Mucosa of rectum (tissue), 2 donors: ENCODE results near the gene CFB.

Experiments used
- H3K27ac ChIP-seq, 2 donors: one replicate each; pipeline ENCODE4 v1.7.0; 2013; ENCODE audit warnings: inconsistent platforms in 2 of 2, low read depth in 2 of 2, low read length in 2 of 2
- H3K27me3 ChIP-seq, 2 donors: one replicate each; pipeline ENCODE4 v1.7.0; 2013; ENCODE audit warnings: low read length in 2 of 2; ENCODE audit not compliant: control insufficient read depth in 2 of 2, insufficient read depth in 2 of 2
- H3K36me3 ChIP-seq, 2 donors: one replicate each; pipeline ENCODE4 v1.7.0; 2013; ENCODE audit warnings: low read length in 2 of 2; ENCODE audit not compliant: control insufficient read depth in 2 of 2, insufficient read depth in 2 of 2
- H3K4me1 ChIP-seq, 2 donors: one replicate each; pipeline ENCODE4 v1.7.0; 2013; ENCODE audit warnings: low read length in 2 of 2, mild to moderate bottlenecking in 1 of 2; ENCODE audit not compliant: control insufficient read depth in 2 of 2, insufficient read depth in 2 of 2
- H3K4me3 ChIP-seq, 2 donors: one replicate each; pipeline ENCODE4 v1.7.0; 2013; ENCODE audit warnings: low read length in 2 of 2
- H3K9ac ChIP-seq, 2 donors: one replicate each; pipeline ENCODE4 v1.7.0; 2013; ENCODE audit warnings: low read length in 2 of 2, low read depth in 1 of 2, mild to moderate bottlenecking in 1 of 2
- H3K9me3 ChIP-seq, 2 donors: one replicate each; pipeline ENCODE4 v1.7.0; 2013; ENCODE audit warnings: low read length in 2 of 2; ENCODE audit not compliant: control insufficient read depth in 2 of 2
- donor health status: healthy.
- donor health status: Normal muscosa, but diverticular disease.

CFB gene

DNA sequence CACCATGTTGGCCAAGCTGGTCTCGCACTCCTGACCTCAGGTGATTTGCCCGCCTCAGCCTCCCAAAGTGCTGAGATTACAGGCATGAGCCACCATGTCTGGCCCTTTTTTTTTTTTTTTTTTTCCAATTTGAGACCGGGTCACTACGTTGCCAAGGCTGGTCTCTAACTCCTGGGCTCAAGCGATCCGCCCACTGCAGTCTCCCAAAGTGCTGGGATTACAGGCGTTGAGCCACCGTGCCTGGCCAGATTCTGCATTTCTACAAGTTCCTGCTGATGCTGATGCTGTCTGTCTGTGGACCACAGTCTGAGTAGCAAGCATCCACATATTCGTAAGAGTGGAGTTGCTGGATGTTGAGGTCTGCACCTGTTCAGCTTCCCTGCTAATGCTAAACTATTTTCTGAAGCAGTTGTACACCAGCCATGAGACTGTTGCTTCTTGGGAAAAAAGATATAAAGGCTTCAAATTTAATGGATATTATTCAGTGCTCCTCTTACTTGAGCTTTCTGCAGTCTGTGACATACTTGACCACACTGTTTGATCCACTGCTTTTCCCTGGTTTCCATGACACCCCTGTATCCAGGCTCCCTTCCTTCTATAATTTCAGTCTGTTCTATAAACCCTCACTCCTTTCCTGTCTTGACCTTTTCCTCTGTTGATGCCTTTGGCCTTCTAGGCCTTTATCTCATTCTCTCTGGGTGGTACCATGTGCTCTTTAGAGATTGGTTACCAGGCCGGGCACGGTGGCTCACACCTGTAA, 33.9 kb upstream of the CFB start:
- no peak overlapping the region for H3K27ac ChIP-seq

DNA sequence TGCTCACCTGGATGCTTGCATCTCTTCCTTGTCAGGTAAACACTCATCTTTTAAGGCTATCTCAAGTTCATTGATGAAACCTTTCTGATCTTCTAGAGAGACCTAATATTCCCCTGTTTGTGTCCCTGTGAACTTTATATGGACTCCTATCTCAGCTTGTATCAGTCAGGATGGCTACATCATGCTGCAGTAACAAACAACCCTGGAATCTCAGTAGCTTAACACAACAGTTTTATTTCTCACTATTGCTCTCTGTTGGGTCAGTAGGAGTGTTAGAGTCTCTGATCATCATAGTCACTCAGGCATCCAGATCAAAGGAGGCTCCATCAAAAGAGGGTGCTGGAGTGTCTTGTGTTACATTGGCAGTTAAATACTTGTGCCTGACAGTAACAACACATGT, 30.5 kb upstream of the CFB start:
- H3K27ac ChIP-seq = no peak overlapping the region
- no peak overlapping the region for H3K9ac ChIP-seq
- H3K4me1 ChIP-seq = no peaks in the 10 kb centered on the region
- no peaks in the 10 kb centered on the region for H3K9me3 ChIP-seq
- no peaks in the 10 kb centered on the region for H3K36me3 ChIP-seq
- no peak overlapping the region for H3K4me3 ChIP-seq
- no peaks in the 10 kb centered on the region for H3K27me3 ChIP-seq

More for the DNA sequence above, 33.9 kb upstream of the CFB start:
- Histone ChIP-seq H3K9ac (no peak overlapping the region), H3K4me1 (no peaks in the 10 kb centered on the region), H3K9me3 (no peaks in the 10 kb centered on the region), H3K27me3 (no peaks in the 10 kb centered on the region), H3K4me3 (no peak overlapping the region), H3K36me3 (no peaks in the 10 kb centered on the region)

DNA sequence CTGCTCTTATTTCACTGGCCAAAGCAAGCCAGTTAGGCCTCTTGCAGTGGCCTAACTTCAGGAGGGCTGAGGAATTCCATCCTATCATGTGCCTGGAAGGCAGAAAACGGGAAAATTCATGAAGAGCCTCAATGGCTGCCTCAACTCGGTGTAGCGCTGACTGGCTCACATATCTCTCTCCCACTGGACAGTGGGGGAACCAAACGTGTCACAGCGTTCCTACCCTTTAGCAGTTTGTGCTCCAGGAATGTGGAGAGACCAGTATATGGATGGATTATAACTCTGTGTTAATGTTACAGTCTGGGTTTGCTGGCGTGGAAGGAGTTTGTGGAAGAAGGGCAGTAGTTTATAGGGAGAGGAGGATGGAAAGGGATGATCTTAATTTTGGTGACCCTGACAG, 30.1 kb upstream of the CFB start:
- no peaks in the 10 kb centered on the region for H3K27me3 ChIP-seq
- no peak overlapping the region for H3K27ac ChIP-seq
- no peaks in the 10 kb centered on the region for H3K4me1 ChIP-seq
- H3K9me3 ChIP-seq = no peaks in the 10 kb centered on the region
- H3K9ac ChIP-seq = no peak overlapping the region
- no peak overlapping the region for H3K4me3 ChIP-seq
- no peaks in the 10 kb centered on the region for H3K36me3 ChIP-seq

DNA sequence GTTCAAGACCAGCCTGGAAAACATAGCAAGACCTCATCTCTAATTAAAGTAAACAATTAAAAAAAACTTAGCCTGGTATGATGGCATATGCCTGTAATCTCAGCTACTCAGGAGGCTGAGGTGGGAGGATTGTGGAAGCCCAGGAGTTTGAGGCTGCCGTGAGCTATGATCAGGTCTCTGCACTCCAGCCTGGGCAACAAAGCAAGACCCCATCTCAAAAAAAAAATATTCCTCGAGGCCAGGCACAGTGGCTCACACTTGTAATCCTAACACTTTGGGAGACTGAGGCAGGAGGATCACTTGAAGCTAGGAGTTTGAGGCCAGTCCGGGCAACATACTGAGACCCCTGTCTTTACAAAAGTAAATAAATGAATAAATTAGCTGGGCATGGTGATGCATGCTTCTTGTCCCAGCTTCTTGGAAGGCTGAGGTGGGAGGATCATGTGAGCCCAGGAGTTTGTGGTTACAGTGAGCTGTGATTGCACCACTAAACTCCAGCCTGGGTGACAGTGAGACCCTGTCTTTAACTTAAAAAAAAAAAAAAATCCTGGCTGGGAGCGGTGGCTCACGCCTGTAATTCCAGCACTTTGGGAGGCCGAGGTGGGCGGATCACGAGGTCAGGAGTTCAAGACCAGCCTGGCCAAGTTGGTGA, 27.7 kb upstream of the CFB start:
- H3K27me3 ChIP-seq = no peaks in the 10 kb centered on the region
- H3K9ac ChIP-seq = no peak overlapping the region
- no peaks in the 10 kb centered on the region for H3K9me3 ChIP-seq
- no peaks in the 10 kb centered on the region for H3K36me3 ChIP-seq
- H3K27ac ChIP-seq = no peak overlapping the region
- H3K4me1 ChIP-seq = no peaks in the 10 kb centered on the region
- H3K4me3 ChIP-seq = no peak overlapping the region

DNA sequence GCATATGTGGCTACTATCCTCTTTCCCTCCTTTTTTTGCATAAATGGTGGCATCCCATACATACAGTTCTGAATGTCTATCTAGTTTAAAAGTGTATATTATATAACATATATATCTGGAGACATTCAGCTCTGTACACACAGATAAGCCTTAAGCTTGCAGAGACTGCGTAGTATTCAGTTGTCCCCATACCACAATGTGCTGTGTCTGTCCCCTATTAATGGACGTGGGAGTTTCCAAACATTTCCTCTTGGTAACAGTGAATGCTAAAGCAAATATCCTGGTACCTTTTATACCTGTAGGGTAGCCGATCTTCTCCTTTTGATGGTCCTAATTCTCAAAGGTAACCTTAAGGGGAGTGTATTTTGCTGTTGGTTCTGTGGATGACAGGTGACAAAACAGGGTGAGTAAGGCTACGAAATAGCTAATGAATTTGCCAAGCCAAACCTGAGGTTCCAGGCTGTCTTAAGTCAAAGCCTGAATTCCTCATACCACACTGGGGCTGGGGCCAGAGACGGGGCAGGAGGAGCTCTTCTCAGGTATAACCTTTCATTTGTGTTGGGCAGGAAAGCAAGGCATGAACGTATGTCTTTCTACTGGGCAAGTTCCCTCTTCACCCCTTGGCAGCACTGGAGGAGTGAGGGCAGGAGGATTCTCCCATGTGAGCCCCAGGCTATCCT, 26.1 kb upstream of the CFB start:
- Histone ChIP-seq H3K27me3 (no peaks in the 10 kb centered on the region), H3K36me3 (no peaks in the 10 kb centered on the region), H3K27ac (no peak overlapping the region)

DNA sequence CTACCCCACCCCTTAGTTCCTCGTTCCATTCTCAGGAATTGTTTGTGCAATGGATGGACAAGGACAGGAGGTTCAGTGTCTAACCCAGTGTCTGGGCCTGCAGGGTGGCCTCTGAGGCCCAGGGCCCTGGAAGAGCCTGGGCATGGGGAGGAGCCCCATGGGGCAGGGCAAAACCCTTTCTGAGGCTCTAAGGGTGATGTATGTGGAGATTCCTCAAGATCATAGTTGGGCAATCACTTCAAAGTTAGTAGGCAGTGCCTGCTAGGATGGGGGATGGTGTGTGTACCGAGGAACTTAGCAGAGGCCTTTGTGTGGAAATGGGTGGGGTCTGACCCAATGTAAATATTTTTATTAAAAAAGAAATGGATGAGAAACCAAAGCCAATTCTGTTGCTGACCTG, 25.1 kb upstream of the CFB start:
- H3K9ac ChIP-seq = no peak overlapping the region
- no peaks in the 10 kb centered on the region for H3K36me3 ChIP-seq
- no peak overlapping the region for H3K27ac ChIP-seq
- no peak overlapping the region for H3K4me3 ChIP-seq
- H3K4me1 ChIP-seq = no peaks in the 10 kb centered on the region
- no peaks in the 10 kb centered on the region for H3K27me3 ChIP-seq
- no peaks in the 10 kb centered on the region for H3K9me3 ChIP-seq

More for the DNA sequence above, 26.1 kb upstream of the CFB start:
- H3K9ac ChIP-seq = no peak overlapping the region
- no peaks in the 10 kb centered on the region for H3K9me3 ChIP-seq
- no peak overlapping the region for H3K4me3 ChIP-seq
- no peaks in the 10 kb centered on the region for H3K4me1 ChIP-seq

DNA sequence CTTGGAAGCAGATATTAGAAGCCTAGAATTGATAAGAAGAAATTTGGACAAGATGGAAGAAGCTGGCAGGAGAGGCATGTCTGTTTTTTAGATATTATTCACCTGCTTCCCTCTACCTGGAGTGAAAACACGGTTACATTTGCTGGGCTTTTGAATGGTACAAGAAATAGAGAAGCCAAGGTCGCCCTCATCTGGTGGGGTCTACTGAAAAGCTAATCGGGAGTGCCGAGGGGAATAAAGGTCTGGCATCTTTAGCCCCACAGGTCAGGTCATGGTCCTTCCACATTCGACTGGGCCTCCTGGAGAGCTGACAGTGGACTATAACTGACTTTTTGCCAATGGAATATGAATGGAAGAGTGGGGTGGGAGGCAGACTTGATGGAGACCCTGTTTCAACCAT, 23.0 kb upstream of the CFB start:
- H3K27ac ChIP-seq = no peak overlapping the region
- H3K9me3 ChIP-seq = no peaks in the 10 kb centered on the region
- H3K4me1 ChIP-seq = no peaks in the 10 kb centered on the region
- H3K36me3 ChIP-seq = no peaks in the 10 kb centered on the region
- no peak overlapping the region for H3K9ac ChIP-seq
- H3K27me3 ChIP-seq = no peaks in the 10 kb centered on the region
- H3K4me3 ChIP-seq = no peak overlapping the region

DNA sequence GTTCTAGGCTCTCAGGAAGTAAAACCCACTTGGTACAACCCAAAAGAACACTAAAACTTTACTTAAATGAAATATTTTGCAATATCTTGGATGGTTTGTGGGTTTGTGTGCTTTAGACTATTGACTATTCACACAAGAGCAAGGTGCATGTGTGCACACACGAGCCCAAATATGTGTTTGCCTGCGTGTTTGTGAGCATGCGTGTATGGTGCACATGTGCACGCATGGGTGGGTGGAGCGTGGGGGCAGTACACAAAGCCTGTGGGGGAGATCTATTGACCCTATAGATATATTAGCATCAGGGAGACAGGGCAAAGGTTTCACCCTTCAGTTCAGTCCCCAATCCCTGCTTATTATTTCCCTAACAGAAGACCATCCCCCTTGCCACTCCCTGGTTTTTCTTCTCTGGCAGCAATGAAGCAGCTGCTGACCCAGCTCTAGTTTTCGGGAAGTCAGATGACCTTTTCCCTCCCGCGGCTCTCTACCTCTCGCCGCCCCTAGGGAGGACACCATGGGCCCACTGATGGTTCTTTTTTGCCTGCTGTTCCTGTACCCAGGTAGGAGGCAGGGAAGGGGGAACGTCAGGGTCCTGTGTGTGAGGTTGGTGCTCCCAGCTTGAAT, 18.5 kb upstream of the CFB start, which contains the start of gene C2:
C2 (plus strand) TSS at position 476 of the 621 bp plus-strand sequence; CDS start at position 512, 36 bp downstream.
- Histone ChIP-seq H3K36me3 (no peaks in the 10 kb centered on the region), H3K4me3 (peak within 1 kb of the TSS; percentile 46 to 63), H3K27ac (peak within 1 kb of the TSS; percentile 13 to 17), H3K9ac (peak within 1 kb of the TSS; percentile 45 to 53), H3K4me1 (no peaks in the 10 kb centered on the region), H3K9me3 (no peaks in the 10 kb centered on the region), H3K27me3 (no peaks in the 10 kb centered on the region)

DNA sequence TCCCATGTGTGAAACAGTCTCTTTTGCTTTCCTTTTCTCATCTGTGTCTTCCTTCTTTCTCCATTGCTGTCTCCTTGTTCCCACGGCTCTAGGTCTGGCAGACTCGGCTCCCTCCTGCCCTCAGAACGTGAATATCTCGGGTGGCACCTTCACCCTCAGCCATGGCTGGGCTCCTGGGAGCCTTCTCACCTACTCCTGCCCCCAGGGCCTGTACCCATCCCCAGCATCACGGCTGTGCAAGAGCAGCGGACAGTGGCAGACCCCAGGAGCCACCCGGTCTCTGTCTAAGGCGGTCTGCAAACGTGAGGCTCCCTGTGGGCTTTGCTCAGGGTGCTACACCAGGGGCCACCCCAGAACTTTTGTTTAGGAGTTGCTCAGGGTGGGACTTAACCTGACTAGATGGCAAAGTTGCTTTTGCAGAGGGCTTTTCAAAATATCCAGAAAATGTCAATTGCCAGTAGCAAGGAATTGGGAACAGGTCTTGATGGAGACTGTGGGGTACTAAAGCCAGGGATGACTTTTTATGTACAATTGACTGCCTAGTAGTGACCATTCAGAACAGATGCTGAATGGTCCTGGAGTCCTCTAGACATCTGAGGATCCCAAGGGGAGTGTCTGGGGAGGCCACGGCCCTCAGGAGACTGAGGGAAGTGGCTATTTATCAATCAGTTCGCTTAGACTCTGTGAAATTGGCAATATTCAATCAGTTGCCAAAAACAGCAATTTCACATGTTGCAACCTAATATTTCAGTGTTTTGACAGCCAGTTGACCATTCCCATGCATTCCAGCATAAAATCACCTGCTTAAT, 17.8 kb upstream of the CFB start:
- Histone ChIP-seq H3K27me3 (no peaks in the 10 kb centered on the region), H3K36me3 (no peaks in the 10 kb centered on the region), H3K27ac (peak overlapping the region; percentile 13 to 17), H3K4me3 (peak overlapping the region; percentile 46 to 63), H3K9ac (peak overlapping the region; percentile 45 to 53), H3K4me1 (no peaks in the 10 kb centered on the region), H3K9me3 (no peaks in the 10 kb centered on the region)
